ENCODE measurements around the gene FGF5.
A peak's percentile ranks its signal among the peaks of the same experiment; 100 is the strongest.

FGF5 gene

GRCh38 chr4:80307774-80308465 lies 41.5 kb downstream of the FGF5 start (continued):
- TF ChIP-seq ZBTB21 (tag by site-specific recombination; IDR thresholded peaks at IDR 0.05) (0 out of 2 replicates have a peak, but pooled peaks have one; percentile 24), ZNF239 (tag by site-specific recombination; IDR thresholded peaks at IDR 0.05) (no peak), HIC1 (tag by site-specific recombination; IDR thresholded peaks at IDR 0.05) (0 out of 2 replicates have a peak, but pooled peaks have one; percentile 26), YY2 (tag by site-specific recombination; IDR thresholded peaks at IDR 0.05) (no peak), ZNF280D (tag by site-specific recombination; IDR thresholded peaks at IDR 0.05) (no peak), ZNF341 (tag by site-specific recombination; IDR thresholded peaks at IDR 0.05; ENCODE audit: low read depth) (no peak), ZNF510 (tag by site-specific recombination; IDR thresholded peaks at IDR 0.05; ENCODE audit: insufficient replicate concordance) (no peak), ZNF350 (tag by site-specific recombination; IDR thresholded peaks at IDR 0.05) (no peak), ZNF202 (tag by site-specific recombination; IDR thresholded peaks at IDR 0.05; ENCODE audit: borderline replicate concordance) (no peak), ZNF174 (tag by site-specific recombination; IDR thresholded peaks at IDR 0.05) (no peak), KLF9 (tag by site-specific recombination; IDR thresholded peaks at IDR 0.05; ENCODE audit: low read depth) (no peak), WT1 (tag by site-specific recombination; IDR thresholded peaks at IDR 0.05) (peak; percentile 80), ZNF140 (tag by site-specific recombination; IDR thresholded peaks at IDR 0.05) (no peak), YY1 (tag by site-specific recombination; IDR thresholded peaks at IDR 0.05) (no peak), FEZF1 (tag by site-specific recombination; IDR thresholded peaks at IDR 0.05) (peak; percentile 12; the same call in 1 of the 2 replicates), KLF8 (tag by site-specific recombination; IDR thresholded peaks at IDR 0.05) (peak; percentile 72; the same call in 1 of the 2 replicates), ZNF157 (tag by site-specific recombination; IDR thresholded peaks at IDR 0.05) (no peak), ZNF658 (tag by site-specific recombination; IDR thresholded peaks at IDR 0.05) (no peak), ZNF747 (tag by site-specific recombination; IDR thresholded peaks at IDR 0.05) (no peak), ZNF624 (tag by site-specific recombination; IDR thresholded peaks at IDR 0.05) (no peak), ZNF701 (tag by site-specific recombination; IDR thresholded peaks at IDR 0.05) (no peak), ZBTB26 (tag by site-specific recombination; optimal IDR thresholded peaks at IDR 0.05) (no peak), ZNF600 (tag by site-specific recombination; IDR thresholded peaks at IDR 0.05) (peak; percentile 14; the same call in 1 of the 2 replicates), KLF17 (tag by site-specific recombination; IDR thresholded peaks at IDR 0.05) (no peak), ZNF629 (tag by site-specific recombination; IDR thresholded peaks at IDR 0.05) (peak; percentile 83), ZNF23 (tag by site-specific recombination; IDR thresholded peaks at IDR 0.05; ENCODE audit: borderline replicate concordance) (no peak), ZNF626 (tag by site-specific recombination; IDR thresholded peaks at IDR 0.05) (no peak), ZNF707 (tag by site-specific recombination; IDR thresholded peaks at IDR 0.05) (no peak), ZNF664 (tag by site-specific recombination; IDR thresholded peaks at IDR 0.05) (no peak), GLIS1 (tag by site-specific recombination; IDR thresholded peaks at IDR 0.05) (peak; percentile 82), ZNF645 (tag by site-specific recombination; IDR thresholded peaks at IDR 0.05) (no peak)
